Activated CD4-positive, alpha-beta T cell treated with anti-CD3 and anti-CD28 coated beads for 4 hours (primary cell): ENCODE measurements around the gene FGFR2.

Experiments
- DNase-seq, 2 donors: peaks; one replicate each; pipeline ENCODE4 v3.0.0-alpha.2; 2020

The FGFR2 gene

DNA sequence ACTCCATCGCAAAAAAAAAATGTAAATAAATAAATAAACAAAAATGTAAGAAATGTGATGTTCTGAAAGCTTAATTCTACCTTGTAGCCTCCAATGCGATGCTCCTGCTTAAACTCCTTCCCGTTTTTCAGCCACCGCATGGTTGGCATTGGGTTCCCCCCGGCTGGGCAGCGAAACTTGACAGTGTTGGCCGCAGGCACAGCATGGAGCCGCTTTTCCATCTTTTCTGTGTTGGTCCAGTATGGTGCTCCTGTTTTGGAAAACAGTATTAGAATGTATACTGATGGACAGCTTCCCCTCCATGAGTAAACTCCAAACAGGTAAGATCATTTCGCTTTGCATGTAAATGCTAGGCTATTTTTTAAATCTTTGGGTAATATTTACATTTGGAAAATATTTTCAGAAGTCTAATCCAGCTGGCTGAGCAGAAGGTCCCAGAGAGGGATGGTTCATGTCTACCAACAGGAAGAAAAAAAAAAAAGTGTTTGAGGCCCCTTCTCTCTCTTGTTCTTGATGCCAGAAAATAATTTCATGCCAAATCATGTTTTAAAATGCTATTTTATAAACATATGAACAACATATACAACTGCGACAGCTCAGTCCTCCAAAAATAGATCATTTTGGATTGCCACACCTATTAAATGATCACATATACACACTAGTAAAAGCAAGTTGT is 46.9 kb downstream of the FGFR2 start:
- no peak for DNase-seq

DNA sequence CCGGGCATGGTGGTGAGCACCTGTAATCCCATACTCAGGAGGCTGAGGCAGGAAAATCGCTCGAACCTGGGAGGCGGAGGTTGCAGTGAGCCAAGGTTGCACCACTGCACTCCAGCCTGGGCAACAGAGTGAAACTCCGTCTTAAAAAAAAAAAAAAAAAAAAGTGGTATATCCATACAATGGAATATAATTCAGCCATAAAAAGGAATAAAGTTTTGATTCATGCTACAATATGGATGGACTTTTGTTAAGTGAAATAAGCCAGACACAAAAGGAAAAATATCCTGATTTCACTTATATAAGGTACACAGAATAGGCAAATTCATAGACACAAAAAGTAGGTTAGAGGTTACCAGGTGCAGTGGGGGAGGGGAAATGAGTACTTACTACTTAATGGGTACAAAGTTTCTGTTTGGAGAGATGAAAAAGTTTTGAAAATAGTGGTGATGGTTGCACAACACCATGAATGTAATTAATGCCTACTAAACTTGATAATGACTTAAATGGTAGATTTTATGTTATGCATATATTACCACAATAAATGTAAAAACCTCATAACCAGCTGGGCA is 53.9 kb downstream of the FGFR2 start:
- DNase-seq = no peak

DNA sequence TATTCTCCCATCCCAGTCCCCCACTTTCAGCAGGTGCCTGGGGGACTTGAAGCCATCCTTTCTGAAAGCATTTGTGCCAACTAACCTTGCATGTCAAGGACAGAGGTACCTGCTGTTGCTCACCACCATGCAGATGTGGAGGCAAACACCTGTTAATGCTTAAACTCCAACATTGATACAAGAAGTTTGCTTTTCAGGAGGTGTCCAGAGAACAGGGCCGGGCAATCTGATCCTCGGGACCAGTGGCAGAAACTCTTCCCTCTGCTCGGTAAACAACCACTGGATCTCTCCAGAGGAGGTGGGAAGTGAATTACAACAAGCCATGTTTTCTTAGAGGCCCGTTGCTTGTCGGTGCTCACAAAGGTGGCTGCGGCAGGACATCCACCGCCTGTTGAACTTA is 54.7 kb downstream of the FGFR2 start:
- DNase-seq = no peak

DNA sequence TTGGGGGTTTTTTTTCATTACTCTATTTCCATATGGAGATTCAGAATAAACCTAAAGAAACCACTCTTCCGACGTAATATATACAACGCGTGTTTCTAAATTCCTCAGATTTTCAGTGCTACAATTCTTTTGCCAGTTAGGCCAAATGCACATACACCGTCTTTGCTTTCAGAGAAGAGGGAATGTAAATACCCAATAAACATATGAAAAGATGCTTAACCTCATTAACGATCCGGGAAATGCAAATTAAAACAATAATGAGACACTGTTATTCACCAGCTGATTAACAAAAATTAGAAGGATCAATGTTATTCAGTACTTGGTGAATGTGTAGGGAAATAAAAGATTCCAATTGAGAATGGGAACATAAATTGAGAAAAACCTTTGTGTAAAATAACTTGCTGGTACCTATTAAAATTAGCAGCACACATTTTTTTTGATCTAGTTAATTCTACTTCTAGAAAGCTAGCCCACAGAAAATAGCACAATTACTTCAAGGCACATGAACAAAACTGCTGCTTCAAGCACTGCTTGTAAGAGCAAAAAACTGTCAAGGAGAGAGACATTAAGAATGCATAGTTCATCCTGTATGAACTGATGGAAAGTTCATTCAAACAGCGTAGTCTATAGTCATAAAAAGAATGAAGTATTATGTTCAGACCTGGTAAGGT is 56.7 kb downstream of the FGFR2 start:
- DNase-seq = no peak

DNA sequence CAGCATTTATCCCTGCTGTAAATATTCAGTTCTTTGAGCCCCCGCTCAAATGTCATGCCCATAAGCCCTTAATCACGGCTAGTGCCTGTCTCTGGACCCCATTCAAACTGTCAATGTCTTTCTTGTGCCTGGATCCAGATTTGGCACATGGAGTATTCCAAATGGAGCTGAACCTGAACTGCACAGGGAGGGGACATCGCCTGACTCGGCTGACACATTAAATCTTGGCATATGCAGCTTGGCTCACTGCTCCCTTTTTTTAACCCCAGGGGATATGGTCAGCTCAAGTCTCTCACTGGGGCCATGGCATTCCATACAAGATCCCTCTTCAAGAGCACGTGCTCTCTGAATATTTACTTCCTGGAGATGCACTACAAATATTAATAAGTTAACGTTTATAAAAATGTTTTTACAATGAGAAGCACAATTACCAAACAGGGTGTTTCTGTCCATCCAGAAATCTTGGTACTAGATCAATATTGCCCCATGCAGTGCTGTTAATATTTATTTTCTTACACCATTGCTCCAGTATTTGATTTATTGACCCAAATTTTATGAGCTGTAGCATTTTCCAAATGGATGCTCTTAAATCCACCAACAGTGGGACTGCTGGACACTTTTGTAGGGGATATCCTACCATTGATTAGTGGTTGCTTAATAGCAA is 57.4 kb downstream of the FGFR2 start:
- DNase-seq = no peak

DNA sequence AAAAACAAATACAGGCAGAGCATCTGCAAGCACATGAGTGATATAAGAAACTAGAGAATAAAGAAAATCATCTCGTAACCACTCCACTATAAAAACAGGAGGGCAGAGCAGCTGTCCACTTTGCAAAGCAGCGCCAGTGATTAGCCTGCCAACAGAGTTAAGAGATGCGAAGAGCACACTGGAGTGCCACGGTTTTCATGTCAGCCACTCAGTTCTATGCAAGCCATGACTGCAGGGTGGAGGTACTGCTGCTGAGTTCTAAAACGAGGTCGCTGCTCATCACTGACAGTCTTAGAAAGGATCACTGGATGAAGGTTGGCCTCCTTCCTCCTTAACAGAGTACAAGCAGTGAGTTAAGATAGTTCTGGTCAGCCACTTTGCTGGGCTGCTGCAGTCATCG is 58.5 kb downstream of the FGFR2 start:
- DNase-seq = no peak

DNA sequence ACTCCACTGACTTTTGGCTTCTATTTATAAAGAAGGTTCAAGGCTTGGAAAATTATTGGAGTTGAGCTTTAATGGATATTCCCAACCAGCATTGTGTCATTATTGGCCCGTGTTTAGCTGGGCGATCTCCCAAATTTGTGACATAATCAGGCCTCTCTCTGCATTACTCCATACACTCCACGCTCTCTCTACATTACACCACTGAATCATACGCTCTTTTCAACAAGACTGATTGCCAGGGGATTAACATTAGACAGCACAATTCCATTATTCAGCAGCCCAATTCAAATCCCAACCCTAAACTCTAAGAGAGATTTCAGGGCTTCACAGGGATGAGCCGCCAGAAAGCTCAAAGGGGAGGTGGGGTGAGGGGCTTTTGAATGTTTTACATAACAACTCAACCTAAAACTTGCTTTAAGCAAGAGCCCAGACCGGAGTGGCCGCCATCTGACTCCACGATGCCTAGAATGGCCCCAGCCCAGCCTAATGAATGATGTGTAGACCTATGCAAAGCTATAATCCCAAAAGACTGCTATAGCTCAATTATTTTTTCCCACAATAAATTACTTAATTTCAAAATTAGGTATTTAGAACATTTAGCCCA is 61.8 kb downstream of the FGFR2 start:
- no peak for DNase-seq

DNA sequence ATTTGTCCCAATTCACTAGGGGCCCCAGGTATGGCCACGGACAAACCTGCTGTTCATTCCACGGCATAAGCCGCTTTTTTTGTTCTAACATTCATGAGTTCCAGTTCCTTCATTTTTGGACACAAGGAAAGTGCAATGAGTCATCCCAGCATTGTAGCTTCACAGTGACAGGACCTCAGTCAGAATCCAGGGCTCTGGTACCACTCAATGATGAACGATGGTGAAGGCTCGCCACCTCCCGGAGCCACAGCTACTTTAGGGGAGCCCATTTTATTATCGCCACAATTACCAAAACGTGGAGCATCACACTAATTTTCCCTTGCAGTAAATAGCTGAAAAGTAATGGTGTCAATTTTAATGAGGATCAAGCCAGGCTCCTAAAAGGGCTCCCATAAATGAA is 62.9 kb downstream of the FGFR2 start:
- no peak for DNase-seq

DNA sequence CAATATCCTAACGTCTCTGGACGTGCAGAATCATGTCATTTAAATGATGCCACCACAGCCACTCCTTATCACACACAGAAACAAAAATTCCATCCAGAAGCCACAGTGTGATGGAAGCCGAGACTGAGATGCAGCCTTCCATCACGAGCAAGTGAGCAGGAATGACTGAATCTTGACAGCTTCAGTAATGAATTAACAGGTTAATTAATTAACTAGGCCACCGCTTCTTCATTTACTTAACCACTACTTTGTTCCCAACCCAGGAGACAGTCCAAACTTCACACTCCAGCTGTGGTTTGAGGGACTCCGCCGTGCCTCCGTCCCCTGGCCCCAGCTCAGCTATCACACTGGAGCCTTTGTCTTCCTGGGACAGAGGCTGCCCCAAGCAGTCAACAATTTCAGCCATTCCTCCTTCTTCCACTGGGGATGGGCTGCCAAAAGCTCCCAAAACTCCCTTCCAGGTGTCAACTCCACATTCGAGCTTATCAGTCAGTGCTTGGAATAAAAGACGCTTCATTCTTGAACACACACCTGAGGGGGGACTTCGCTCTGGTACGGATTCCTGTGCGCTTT is 65.9 kb downstream of the FGFR2 start:
- no peak for DNase-seq

DNA sequence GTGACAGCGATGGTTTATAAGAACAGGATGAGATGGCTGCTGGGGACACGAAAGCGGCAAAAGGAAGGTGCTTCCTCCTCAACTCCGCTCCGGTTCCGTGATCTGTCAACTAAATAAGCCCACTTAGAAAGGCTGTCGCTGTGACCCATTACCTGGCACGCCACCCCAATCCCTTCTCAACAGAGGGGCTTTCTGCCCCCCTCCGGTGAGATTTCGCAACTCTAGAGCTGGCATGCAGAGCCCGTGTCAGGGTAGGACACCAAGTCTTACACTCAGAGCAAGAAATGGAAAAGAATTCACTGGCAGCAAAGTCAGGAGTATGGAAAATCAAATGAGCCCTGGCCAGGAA is 66.4 kb downstream of the FGFR2 start:
- DNase-seq = no peak

DNA sequence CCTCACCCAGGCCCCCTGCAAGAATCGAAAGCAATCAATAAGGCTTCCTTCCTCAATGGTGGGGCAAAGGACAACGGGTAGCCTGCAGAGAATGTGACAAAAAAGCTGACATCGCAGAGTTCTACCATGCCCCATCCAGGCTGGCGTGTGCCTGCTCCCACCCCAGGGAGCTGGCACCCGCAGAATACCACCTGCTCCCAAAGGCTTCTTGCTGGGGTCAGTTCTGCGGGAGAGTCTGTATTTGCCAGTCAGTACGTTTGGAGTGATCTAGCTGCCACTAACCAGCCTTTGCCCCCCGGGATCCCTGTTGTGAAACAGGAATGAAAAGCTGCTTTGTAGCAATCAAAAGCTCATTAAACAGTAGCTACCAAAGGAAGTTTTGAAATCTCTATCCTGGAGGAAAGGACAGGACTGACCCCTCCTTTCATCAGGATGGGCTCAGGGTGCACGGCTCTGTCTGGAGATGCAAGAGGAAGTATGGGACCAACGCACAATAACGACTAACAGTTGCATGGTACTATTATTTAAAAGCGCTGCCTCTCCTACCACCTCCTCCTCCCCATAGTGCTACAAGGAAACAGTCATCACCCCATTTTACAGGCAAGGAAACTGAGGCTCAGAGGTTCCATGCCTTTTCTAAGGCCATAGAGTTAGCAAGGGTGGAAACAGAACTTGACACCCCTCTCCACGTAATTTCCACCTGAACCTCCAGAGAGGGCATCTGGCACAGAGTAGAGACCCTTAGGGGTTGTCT is 67.0 kb downstream of the FGFR2 start:
- DNase-seq = no peak

DNA sequence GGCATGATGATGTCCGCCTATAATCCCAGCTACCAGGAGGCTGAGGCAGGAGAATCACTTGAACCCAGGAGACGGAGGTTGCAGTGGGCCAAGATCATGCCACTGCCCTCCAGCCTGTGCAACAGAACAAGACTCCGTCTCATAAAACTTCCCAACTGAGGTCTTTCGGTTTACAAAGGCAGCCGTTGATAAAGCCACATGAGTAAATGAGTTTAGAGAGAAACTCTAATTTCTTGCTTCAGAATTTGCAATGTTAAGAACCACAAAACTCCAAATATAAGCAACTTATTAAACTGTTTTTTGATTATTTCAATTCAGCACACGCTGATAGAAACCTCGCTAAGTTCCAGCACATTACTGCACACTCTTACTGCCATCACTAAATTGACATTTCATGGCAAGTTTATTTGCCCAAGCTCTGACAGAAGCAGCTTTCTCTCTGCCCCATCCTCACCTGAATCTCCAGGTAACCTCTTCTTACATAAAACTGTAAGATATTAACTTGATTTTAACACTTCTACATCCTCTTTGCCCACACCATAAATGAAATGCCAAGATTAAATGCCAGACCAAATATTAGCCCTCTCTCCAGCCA is 67.7 kb downstream of the FGFR2 start:
- no peak for DNase-seq

DNA sequence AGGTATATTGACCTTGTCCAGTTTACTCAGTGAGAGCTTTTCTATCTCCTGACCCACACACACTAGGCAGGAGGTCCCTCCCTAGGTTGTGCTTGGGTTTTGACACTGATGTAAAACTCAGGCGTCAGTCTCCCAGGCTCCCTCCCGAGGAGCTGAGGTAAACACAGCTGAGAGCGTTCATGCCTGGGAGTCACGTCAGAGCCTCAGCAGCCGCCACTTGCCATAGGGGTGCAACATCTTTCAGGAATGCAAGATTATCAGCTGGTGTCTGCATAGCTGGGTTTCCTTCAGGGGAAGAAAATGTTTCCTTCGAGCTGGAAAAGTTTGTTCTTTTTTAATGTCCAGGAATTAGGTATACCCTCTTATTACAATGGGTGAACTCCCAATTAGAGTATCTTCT is 70.6 kb downstream of the FGFR2 start:
- no peak for DNase-seq

DNA sequence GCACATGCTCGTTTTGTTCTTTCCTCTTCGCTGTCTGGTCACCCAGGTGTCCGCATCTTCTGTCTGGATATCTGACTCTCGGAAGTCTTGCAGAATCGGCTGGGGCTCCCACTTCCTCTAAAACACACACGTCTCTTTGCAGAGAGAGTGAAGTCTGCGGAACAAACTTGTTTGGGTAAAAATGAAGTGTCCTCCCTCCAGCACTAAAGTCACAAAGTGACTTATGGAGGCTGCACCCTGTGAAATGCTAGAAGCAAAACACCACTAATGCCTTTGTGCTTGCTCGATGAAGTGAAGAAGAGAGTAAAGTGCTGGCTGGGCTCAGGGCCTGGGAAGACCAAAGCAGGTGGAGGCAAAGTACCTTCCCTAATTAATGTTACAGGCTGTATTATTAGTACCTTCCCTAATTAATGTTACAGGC is 71.4 kb downstream of the FGFR2 start:
- DNase-seq = no peak

DNA sequence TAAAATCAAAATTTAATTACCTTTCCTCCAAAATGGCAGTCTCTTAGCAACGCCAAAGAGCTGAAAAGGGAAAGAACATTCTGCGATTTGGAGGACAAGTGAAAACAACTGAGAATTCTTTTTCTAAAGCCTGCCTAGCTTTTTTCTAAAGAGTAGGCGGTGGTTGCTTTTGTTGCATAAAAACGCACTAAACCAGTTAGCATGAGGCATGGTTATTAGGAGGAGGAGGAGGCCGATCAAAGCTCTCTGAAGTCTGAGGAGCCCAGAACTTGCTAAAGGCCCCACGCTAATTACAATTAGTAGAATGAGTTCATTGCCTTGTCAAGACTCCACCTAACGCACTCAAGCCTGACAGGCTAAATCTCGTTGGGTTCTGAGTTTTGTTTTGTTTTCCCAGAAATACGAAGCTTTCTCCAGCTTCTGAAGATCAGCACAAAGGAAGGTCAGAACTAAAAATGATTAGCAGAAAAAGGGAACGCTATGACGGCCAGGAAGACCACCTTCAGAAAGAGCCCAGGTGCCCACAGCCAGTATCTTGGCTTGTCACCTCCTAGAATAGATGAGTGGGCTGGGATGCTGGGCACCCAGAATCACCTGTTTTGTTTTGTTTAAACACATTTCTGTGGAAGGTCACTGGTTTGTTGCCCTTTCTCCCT is 72.0 kb downstream of the FGFR2 start:
- DNase-seq = no peak

DNA sequence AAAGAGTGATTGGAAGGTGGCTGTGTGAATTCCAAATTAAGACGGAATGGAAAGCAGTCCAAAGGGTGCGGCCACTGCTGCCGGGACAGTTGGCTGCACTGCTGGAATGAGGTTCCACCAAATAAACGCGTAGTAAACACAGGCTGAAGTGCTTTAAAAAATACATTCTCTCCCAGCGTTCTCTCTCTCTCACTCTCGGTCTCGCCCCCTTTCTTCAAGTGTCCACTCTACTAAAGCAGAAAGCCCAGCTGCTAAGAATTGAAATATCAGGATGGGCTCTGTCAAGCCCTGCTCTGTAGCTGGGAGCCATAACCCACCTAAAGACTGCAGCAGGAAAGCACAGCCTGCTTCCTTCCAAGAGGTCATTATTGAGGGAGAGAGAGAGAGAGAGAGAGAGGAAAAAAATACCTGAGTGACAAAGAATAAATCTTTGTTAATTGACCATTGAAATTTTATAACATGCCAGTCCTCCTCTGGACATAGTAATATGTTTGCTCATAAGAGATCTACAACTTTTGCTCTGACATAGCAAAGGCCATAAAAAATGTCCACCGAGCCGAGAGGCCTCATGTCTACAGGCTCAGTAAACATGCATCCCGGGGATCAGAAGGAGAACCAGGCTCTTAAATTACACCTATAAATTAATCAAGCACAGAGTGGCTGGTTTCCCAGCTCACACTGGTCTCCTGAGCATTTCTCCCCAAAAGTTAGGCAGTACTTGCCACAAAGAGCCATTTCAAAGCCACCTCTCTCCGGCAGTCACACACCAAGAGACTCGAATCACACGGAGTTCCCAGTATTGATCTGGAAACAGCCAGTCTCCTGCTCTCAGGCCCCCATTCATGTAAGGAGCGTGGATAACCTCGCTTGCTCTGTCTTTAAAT is 72.8 kb downstream of the FGFR2 start:
- no peak for DNase-seq

DNA sequence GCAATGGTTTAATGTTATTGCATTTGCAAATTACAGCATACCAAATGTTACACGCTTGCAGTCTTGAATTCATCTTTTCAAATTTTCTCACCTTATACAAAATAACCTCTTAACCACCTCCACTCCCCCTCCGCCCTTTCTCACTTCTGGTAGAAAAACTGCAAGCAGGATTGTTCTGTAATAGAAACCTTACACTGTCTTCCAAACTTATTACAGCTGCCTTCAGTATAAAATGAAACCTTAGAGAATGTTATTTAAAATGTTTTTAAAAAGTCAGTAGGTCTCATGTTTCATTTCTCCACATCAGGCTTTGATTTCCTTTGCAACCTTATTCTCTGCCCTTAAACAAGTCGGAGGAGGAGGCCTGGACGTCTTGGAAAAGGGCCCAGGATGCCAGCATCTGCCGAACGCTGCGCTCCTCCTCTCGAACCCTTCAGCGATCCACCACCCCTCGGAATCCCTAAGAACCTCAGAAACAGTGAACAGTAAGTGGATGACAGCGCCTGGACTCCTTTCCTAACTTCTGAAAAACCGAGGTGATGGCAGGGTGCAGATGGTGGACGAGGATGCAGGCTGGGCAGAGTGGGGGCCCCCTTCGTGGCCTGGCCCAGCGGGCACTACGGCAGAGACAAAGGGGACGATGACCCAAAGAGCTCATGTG is 74.0 kb downstream of the FGFR2 start:
- DNase-seq = no peak

DNA sequence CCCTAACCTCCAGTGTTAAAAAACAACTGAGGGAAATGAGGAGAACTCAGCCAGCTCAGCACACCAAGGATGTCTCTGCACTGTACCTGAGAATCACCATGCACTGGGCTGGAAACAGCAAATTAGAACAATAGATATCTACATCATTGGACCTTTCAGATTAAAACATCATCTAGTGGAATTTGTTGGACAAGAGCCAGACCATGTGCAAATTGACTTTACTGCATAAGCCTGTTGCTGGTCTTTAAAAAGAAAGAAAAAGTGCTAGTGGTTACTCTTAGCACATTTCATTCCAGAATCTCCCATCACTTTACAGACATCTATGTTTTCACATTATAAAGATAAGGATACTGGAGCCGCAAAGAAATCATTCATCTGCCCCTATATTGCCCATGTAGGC is 75.4 kb downstream of the FGFR2 start:
- DNase-seq = no peak

DNA sequence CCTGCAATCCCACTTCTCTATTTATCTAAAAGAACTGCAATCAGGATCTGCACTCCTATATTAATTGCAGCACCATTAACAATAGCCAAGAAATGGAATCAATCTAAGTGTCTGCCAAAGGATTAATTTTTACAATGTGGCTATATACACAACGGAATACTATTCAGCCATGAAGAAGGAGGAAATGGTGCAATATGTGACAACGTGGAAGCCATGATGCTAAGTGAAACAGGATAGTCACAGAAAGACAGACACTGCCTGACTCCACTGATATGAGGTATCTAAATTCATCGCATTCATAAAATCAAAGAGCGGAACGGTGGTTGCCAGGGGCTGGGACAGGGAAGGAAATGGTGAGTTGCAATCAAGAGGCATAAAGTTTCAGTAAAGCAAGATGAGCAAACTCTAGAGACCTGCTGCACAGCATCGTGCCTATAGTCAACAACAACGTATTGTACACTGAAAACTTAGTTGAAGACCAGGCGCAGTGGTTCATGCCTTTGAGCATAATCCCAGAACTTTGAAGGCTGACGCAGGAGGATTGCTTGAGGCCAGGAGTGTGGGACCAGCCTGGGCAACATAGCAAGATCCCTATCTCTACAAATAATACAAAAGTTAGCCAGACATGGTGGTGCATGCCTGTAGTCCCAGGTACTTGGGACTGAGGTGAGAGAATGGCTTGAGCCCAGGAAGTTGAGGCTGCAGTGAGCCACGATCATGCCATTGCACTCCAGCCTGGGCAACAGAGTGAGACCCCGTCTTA is 76.3 kb downstream of the FGFR2 start:
- no peak for DNase-seq
